Loucy (cell line): ENCODE data around the gene PPM1B.

Source experiments
- EZH2phosphoT487 ChIP-seq: fragments of 200-600 bp; IDR thresholded peaks from 2 replicates; pipeline ENCODE4 v1.6.1; 2018; ENCODE audit warnings: antibody characterized with exemption, mild to moderate bottlenecking, moderate library complexity, borderline replicate concordance
- TF ChIP-seq, protein P1 (sequence below): fragments of 200-600 bp; sonication (generic); conservative IDR thresholded peaks from 2 replicates; pipeline ENCODE4 v1.5.1; 2014; ENCODE audit warnings: mild to moderate bottlenecking, antibody characterized with exemption, low read length

DNA sequence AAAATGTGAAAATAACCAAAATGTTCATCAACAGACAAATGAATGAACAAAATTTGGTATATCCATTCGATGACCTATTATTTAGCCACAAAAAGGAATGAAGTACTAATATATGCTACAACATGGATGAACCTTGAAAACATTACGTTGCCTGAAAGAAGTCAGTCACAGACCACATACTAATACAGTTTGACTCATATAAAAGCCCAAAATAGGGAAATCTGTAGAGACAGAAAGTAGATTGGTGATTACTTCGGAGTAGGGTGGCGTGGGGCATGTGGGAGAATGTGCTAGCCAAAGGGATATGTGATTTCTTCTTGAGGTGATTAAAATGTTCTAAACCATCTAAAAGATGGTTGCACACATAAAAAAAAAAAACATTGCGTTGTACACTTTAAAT is 44.2 kb upstream of the PPM1B start:
- TF ChIP-seq, protein P1, sequence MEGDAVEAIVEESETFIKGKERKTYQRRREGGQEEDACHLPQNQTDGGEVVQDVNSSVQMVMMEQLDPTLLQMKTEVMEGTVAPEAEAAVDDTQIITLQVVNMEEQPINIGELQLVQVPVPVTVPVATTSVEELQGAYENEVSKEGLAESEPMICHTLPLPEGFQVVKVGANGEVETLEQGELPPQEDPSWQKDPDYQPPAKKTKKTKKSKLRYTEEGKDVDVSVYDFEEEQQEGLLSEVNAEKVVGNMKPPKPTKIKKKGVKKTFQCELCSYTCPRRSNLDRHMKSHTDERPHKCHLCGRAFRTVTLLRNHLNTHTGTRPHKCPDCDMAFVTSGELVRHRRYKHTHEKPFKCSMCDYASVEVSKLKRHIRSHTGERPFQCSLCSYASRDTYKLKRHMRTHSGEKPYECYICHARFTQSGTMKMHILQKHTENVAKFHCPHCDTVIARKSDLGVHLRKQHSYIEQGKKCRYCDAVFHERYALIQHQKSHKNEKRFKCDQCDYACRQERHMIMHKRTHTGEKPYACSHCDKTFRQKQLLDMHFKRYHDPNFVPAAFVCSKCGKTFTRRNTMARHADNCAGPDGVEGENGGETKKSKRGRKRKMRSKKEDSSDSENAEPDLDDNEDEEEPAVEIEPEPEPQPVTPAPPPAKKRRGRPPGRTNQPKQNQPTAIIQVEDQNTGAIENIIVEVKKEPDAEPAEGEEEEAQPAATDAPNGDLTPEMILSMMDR: no peak
- no peak for TF ChIP-seq EZH2phosphoT487
